BJ (cell line): ENCODE measurements around the gene RNF220. TPM values are rescaled to one million over a fixed set of nuclear protein-coding genes. Genes with fewer than 3 reads are reported as not detected.
"Not testable (repeated sequence)": the region's sequence is repeated elsewhere in the genome, so short reads cannot be mapped to it uniquely, and the experiment has no call there.

Source experiments
- CTCF ChIA-PET: fragments of 350-600 bp; formaldehyde crosslinking; extraction: SDS; loops from one replicate; lab custom pipeline; 2021; ENCODE audit warnings: antibody characterized with exemption, inconsistent platforms; lab: Yijun Ruan, JAX
- POLR2A ChIA-PET: fragments of 300-600 bp; sonication (Branson Sonifier 250); formaldehyde crosslinking; extraction: SDS; loops from one replicate; lab custom pipeline; 2021; ENCODE audit warnings: antibody characterized with exemption; lab: Charles Lee
- DNase-seq: peaks from one replicate; pipeline ENCODE4 v3.0.0-alpha.2; 2011; ENCODE audit warnings: low read depth
- H3K27me3 ChIP-seq: 2 replicates; pipeline ENCODE4 v1.6.0; 2011; ENCODE audit warnings: low read length; ENCODE audit not compliant: control insufficient read depth, insufficient read depth
- H3K36me3 ChIP-seq: 2 replicates; pipeline ENCODE4 v1.5.1; 2011; ENCODE audit warnings: low read length; ENCODE audit not compliant: control insufficient read depth, insufficient read depth
- H3K4me3 ChIP-seq: 2 replicates; pipeline ENCODE4 v1.5.1; 2011; ENCODE audit warnings: low read depth, mild to moderate bottlenecking, control low read depth, low read length
- CTCF ChIP-seq: IDR thresholded peaks from 2 replicates; pipeline ENCODE4 v1.5.1; 2011; ENCODE audit warnings: low read depth, mild to moderate bottlenecking, control low read depth, inconsistent platforms, low read length, moderate library complexity; ENCODE audit not compliant: insufficient read depth
- polyA plus RNA-seq: library from polyadenylated mRNA; depleted of rRNA; stranded (reverse); fragments of >200 nt; gene quantifications from 2 replicates; pipeline ENCODE4 v1.2.3, GENCODE V29; 2011

Gene RNF220
- polyA plus RNA-seq, 1 experiment, result 65.4 TPM

GRCh38 chr1:44501047-44501890, 96.2 kb downstream of the RNF220 start:
- ChIA-PET POLR2A (no interaction called here), CTCF (interaction anchor here (0.6 to 1.5 kb wide), 3 partner anchors 93 to 263 kb away, joined by 3 read pairs; no protein-coding TSS in a partner anchor)
- Histone ChIP-seq H3K27me3 (peaks cover 24% of the 10 kb centered on the region), H3K4me3 (no peak overlapping the region), H3K36me3 (no peaks in the 10 kb centered on the region)
- no peak for DNase-seq
- no peak for TF ChIP-seq CTCF

- DNase-seq, H3K36me3 ChIP-seq, H3K4me3 ChIP-seq, POLR2A ChIA-PET, CTCF ChIA-PET: not testable (repeated sequence)
- H3K27me3 ChIP-seq, result peaks cover 26% of the 10 kb centered on the region
Observed at GRCh38 chr1:44502823-44503222, 97.8 kb downstream of the RNF220 start.

GRCh38 chr1:44503625-44504024, 98.6 kb downstream of the RNF220 start:
- POLR2A ChIA-PET, result no interaction called here

GRCh38 chr1:44505210-44505993, 100.3 kb downstream of the RNF220 start:
- TF ChIP-seq CTCF, result no peak
- no peak for DNase-seq
- POLR2A ChIA-PET, result no interaction called here
- no peak overlapping the region for H3K4me3 ChIP-seq
- CTCF ChIA-PET, result interaction anchor here (1.1 kb wide), 1 partner anchor 9 kb away, joined by 3 read pairs; no protein-coding TSS in a partner anchor
- no peaks in the 10 kb centered on the region for H3K36me3 ChIP-seq
- H3K27me3 ChIP-seq, result peaks cover 30% of the 10 kb centered on the region

More at GRCh38 chr1:44503625-44504024, 98.6 kb downstream of the RNF220 start:
- Histone ChIP-seq H3K27me3 (peaks cover 30% of the 10 kb centered on the region), H3K36me3 (no peaks in the 10 kb centered on the region), H3K4me3 (no peak overlapping the region)
- CTCF ChIA-PET, result no interaction called here
- TF ChIP-seq CTCF, result no peak
- DNase-seq, result no peak

- TF ChIP-seq CTCF, result no peak
- no peaks in the 10 kb centered on the region for H3K36me3 ChIP-seq
- ChIA-PET CTCF (no interaction called here), POLR2A (no interaction called here)
- peaks cover 31% of the 10 kb centered on the region for H3K27me3 ChIP-seq
- H3K4me3 ChIP-seq, result no peak overlapping the region
- no peak for DNase-seq
Observed at GRCh38 chr1:44507490-44508396, 102.7 kb downstream of the RNF220 start.
